ENCODE results near the gene AHRR. TPM values are rescaled to one million over a fixed set of nuclear protein-coding genes. Genes with fewer than 3 reads are reported as not detected.

The AHRR gene
- total RNA-seq, 1 donor from 2014 or later, result 11.3 TPM

DNA sequence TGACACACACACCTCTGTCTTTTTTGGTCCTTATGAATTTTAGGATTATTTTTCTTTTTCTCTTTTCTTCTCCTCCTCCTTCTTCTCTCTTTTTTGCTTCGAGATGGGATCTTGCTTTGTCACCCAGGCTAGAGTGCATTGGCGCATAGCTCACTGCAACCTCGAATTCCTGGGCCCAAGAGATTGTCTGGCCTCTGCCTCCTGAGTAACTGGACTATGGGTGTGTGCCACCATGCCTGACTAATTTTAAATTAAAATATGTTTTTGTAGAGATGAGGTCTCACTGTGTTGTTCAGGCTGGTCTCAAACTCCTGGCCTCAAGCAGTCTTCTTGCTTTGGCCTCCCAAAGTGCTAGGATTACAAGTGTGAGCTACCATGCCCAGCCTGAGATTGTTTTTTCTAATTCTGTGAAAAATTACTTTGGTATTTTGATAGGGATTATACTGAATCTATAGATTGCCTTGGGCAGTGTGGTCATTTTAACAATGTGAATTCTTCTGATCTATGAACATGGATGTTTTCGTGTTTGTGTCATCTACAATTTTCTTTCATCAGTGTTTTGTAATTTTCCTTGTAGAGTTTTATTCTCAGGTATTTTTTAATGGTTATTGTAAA, 7.7 kb downstream of the AHRR start:
- Histone ChIP-seq H3K9me3 (no peaks in the 10 kb centered on the region), H3K27ac (no peak overlapping the region), H3K27me3 (no peaks in the 10 kb centered on the region), H3K4me3 (no peak overlapping the region), H3K4me1 (no peaks in the 10 kb centered on the region), H3K36me3 (no peaks in the 10 kb centered on the region)
- intact Hi-C loops (cut with DNase I), result no loop called here
- TF ChIP-seq, protein P1, sequence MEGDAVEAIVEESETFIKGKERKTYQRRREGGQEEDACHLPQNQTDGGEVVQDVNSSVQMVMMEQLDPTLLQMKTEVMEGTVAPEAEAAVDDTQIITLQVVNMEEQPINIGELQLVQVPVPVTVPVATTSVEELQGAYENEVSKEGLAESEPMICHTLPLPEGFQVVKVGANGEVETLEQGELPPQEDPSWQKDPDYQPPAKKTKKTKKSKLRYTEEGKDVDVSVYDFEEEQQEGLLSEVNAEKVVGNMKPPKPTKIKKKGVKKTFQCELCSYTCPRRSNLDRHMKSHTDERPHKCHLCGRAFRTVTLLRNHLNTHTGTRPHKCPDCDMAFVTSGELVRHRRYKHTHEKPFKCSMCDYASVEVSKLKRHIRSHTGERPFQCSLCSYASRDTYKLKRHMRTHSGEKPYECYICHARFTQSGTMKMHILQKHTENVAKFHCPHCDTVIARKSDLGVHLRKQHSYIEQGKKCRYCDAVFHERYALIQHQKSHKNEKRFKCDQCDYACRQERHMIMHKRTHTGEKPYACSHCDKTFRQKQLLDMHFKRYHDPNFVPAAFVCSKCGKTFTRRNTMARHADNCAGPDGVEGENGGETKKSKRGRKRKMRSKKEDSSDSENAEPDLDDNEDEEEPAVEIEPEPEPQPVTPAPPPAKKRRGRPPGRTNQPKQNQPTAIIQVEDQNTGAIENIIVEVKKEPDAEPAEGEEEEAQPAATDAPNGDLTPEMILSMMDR (IDR thresholded peaks at IDR 0.05), result no peak
- no peak for TF ChIP-seq POLR2AphosphoS5 (IDR thresholded peaks at IDR 0.05; ENCODE audit: insufficient read depth in 1 of 2, low read depth in 1 of 2)
- TF ChIP-seq POLR2A (IDR thresholded peaks at IDR 0.05), result no peak
- no peak for DNase-seq (ENCODE audit: extremely low spot score in 2 of 2)

DNA sequence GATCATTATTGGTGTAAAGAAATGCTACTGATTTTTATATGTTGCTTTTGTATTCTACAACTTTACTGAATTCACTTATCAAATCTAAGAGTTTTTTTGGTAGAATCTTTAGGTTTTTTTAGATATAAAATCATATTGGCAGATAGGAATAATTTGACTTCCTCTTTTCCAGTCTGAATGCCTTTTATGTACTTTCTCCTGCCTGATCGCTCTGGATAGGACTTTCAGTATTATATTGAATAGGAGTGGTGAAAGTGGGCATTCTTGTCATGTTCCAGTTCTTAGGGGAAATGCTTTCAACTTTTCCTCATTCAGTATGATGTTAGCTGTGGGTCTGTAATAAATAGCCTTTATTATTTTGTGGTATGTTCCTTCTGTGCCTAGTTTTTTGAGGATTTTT, 8.3 kb downstream of the AHRR start:
- no peaks in the 10 kb centered on the region for H3K27me3 ChIP-seq
- no peaks in the 10 kb centered on the region for H3K36me3 ChIP-seq
- intact Hi-C loops (cut with DNase I), result no loop called here
- no peaks in the 10 kb centered on the region for H3K4me1 ChIP-seq
- H3K4me3 ChIP-seq, result no peak overlapping the region
- no peak for DNase-seq (ENCODE audit: extremely low spot score in 2 of 2)
- H3K27ac ChIP-seq, result no peak overlapping the region
- H3K9me3 ChIP-seq, result no peaks in the 10 kb centered on the region
- TF ChIP-seq, protein P1 (IDR thresholded peaks at IDR 0.05), result no peak
- TF ChIP-seq POLR2AphosphoS5 (IDR thresholded peaks at IDR 0.05; ENCODE audit: insufficient read depth in 1 of 2, low read depth in 1 of 2) (no peak), POLR2A (IDR thresholded peaks at IDR 0.05) (no peak)

DNA sequence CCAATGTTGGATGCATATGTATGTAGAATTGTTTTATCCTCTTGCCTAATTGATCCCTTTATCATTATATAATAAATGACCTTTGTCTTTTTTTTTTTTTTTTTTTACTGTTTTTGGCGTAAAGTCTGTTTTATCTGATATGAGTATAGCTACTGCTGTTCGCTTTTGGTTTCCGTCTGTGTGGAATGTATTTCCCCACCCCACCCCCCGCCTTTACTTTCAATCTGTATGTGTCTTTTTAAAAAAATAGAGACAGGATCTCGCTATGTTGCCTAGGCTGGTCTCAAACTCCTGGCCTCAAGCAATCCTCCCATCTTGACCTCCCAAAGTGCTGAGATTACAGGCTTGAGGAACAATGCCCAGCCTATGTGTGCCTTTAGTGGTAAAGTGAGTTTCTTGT, 11.3 kb downstream of the AHRR start:
- Histone ChIP-seq H3K4me3 (no peak overlapping the region), H3K27me3 (no peaks in the 10 kb centered on the region), H3K9me3 (no peaks in the 10 kb centered on the region), H3K36me3 (no peaks in the 10 kb centered on the region), H3K4me1 (no peaks in the 10 kb centered on the region), H3K27ac (no peak overlapping the region)
- intact Hi-C loops (cut with DNase I), result no loop called here
- no peak for TF ChIP-seq POLR2AphosphoS5 (IDR thresholded peaks at IDR 0.05; ENCODE audit: insufficient read depth in 1 of 2, low read depth in 1 of 2)
- TF ChIP-seq, protein P1 (IDR thresholded peaks at IDR 0.05), result no peak
- no peak for TF ChIP-seq POLR2A (IDR thresholded peaks at IDR 0.05)
- no peak for DNase-seq (ENCODE audit: extremely low spot score in 2 of 2)

DNA sequence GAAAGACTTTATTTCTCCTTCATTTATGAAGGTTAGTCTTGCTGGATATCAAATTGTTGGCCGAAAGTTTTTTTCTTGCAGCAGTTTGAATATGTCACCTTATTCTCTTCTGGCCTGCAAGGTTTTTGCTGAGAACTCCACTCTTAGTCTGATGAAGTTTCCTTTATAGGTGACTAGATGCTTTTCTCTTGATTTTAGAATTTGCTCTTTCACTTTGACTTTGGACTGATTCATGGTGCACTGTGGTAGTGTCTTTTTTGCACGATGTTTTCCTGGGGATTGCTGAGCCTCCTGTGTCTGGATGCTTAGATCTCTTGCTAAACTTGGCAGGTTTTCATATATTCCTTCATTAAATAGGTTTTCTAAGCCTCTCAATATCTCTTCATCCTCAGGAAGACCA, 12.4 kb downstream of the AHRR start:
- Histone ChIP-seq H3K27ac (no peak overlapping the region), H3K36me3 (no peaks in the 10 kb centered on the region), H3K27me3 (no peaks in the 10 kb centered on the region), H3K4me1 (no peaks in the 10 kb centered on the region), H3K4me3 (no peak overlapping the region), H3K9me3 (no peaks in the 10 kb centered on the region)
- TF ChIP-seq, protein P1 (IDR thresholded peaks at IDR 0.05), result no peak
- TF ChIP-seq POLR2A (IDR thresholded peaks at IDR 0.05), result no peak
- no peak for TF ChIP-seq POLR2AphosphoS5 (IDR thresholded peaks at IDR 0.05; ENCODE audit: insufficient read depth in 1 of 2, low read depth in 1 of 2)
- intact Hi-C loops (cut with DNase I), result no loop called here
- no peak for DNase-seq (ENCODE audit: extremely low spot score in 2 of 2)

DNA sequence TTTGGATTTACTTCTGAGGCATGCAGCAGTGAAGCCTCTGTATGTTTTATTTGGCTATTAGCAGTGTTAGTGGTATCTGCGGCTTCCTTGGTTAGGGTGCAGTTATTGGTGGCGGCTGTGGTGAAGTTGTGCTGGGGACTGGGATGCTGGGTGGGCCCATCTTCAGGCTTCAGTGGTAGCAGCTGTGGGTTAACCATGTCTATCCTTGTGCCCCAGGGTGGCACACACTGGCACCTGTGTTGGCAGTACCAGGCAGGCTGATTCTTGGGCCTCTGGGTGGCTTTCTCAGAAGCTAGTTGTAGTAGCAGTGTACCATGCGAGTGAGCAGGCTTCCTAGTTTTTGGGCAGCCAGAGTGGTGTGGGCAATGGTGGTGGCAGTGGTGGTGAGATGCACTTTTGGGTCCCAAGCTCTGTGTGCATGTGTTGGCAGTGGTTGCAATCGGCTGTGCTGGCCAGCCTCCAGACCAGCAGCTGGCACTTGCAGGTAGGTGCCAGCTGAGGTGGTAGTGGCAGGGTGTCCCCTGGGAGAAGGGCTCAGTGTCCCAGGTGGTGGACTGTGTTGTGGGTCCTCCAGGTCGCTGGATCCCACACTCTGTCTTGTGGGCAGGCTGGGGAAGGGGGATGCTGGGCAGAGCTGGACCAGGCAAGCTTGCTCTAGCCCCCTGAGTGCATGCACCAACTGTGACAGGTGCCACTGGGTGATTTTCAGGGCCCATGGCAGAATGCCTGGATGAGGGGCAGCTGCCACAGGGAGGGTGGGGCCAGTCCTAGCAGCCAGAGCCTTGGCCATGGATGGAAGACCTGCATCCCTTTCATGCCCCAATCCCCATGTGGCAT, 13.6 kb downstream of the AHRR start:
- Histone ChIP-seq H3K9me3 (no peaks in the 10 kb centered on the region), H3K36me3 (no peaks in the 10 kb centered on the region), H3K27me3 (no peaks in the 10 kb centered on the region), H3K27ac (no peak overlapping the region), H3K4me1 (no peaks in the 10 kb centered on the region), H3K4me3 (no peak overlapping the region)
- peak in 1 of 2 donors; percentile 84 for DNase-seq (ENCODE audit: extremely low spot score in 2 of 2)
- TF ChIP-seq POLR2AphosphoS5 (IDR thresholded peaks at IDR 0.05; ENCODE audit: insufficient read depth in 1 of 2, low read depth in 1 of 2), result no peak
- TF ChIP-seq, protein P1 (IDR thresholded peaks at IDR 0.05), result no peak
- TF ChIP-seq POLR2A (IDR thresholded peaks at IDR 0.05), result no peak
- intact Hi-C loops (cut with DNase I), result no loop called here
